ENCODE measurements around the gene ARHGAP6. TPM values are rescaled to one million over a fixed set of nuclear protein-coding genes. Genes with fewer than 3 reads are reported as not detected.
"Not testable (repeated sequence)": the region's sequence is repeated elsewhere in the genome, so short reads cannot be mapped to it uniquely, and the experiment has no call there.

ARHGAP6 gene
- total RNA-seq, 1 donor from 2014 or later: 16.7 TPM

- no peak overlapping the region for H3K27ac ChIP-seq
- no peaks in the 10 kb centered on the region for H3K27me3 ChIP-seq (ENCODE audit: low read depth)
- no peaks in the 10 kb centered on the region for H3K4me1 ChIP-seq
- no peaks in the 10 kb centered on the region for H3K9me3 ChIP-seq
- no peak for TF ChIP-seq CTCF (IDR thresholded peaks at IDR 0.05)
- no peak for DNase-seq
- no peak for ATAC-seq
- intact Hi-C loops (cut with DNase I): no loop called here
- H3K4me3 ChIP-seq: no peak overlapping the region
- no peaks in the 10 kb centered on the region for H3K36me3 ChIP-seq
These were observed 140.0 kb downstream of the ARHGAP6 start for GRCh38 chrX:11525685-11526084.

GRCh38 chrX:11519234-11519633 is 146.5 kb downstream of the ARHGAP6 start:
- H3K4me1 ChIP-seq; H3K27ac ChIP-seq; H3K4me3 ChIP-seq; H3K27me3 ChIP-seq (ENCODE audit: low read depth); intact Hi-C loops (cut with DNase I); H3K9me3 ChIP-seq; H3K36me3 ChIP-seq; DNase-seq; ATAC-seq: not testable (repeated sequence)

- DNase-seq (no peak), ATAC-seq (no peak)
- Histone ChIP-seq H3K27me3 (ENCODE audit: low read depth) (no peaks in the 10 kb centered on the region), H3K4me3 (no peak overlapping the region), H3K4me1 (no peaks in the 10 kb centered on the region), H3K36me3 (no peaks in the 10 kb centered on the region), H3K9me3 (no peaks in the 10 kb centered on the region), H3K27ac (no peak overlapping the region)
- intact Hi-C loops (cut with DNase I): no loop called here
- TF ChIP-seq CTCF (IDR thresholded peaks at IDR 0.05): no peak
These were observed 155.9 kb downstream of the ARHGAP6 start for GRCh38 chrX:11509786-11510185.

DNA sequence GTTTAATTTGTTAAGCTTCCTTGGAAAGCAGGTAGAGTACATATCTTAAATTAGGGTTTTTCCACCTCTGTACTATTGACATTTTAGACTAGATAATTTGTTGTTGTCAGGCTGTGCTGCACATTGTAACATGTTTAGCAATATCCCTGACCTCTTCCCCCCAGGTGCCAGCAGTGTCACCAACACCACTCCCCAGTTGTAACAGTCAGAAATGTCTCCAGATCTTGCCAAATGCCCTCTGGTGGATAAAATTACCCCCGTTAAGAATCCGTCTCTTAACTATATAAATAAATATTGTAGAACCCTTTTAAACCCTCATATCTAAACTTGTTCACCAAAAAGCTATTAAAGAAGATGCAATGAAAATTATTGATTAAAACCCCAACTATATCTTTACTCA is 161.5 kb downstream of the ARHGAP6 start:
- Histone ChIP-seq H3K27ac (no peak overlapping the region), H3K4me3 (no peak overlapping the region), H3K27me3 (ENCODE audit: low read depth) (no peaks in the 10 kb centered on the region), H3K36me3 (no peaks in the 10 kb centered on the region), H3K9me3 (no peaks in the 10 kb centered on the region), H3K4me1 (no peaks in the 10 kb centered on the region)
- DNase-seq: no peak
- no peak for TF ChIP-seq CTCF (IDR thresholded peaks at IDR 0.05)
- intact Hi-C loops (cut with DNase I): no loop called here
- ATAC-seq: no peak

DNA sequence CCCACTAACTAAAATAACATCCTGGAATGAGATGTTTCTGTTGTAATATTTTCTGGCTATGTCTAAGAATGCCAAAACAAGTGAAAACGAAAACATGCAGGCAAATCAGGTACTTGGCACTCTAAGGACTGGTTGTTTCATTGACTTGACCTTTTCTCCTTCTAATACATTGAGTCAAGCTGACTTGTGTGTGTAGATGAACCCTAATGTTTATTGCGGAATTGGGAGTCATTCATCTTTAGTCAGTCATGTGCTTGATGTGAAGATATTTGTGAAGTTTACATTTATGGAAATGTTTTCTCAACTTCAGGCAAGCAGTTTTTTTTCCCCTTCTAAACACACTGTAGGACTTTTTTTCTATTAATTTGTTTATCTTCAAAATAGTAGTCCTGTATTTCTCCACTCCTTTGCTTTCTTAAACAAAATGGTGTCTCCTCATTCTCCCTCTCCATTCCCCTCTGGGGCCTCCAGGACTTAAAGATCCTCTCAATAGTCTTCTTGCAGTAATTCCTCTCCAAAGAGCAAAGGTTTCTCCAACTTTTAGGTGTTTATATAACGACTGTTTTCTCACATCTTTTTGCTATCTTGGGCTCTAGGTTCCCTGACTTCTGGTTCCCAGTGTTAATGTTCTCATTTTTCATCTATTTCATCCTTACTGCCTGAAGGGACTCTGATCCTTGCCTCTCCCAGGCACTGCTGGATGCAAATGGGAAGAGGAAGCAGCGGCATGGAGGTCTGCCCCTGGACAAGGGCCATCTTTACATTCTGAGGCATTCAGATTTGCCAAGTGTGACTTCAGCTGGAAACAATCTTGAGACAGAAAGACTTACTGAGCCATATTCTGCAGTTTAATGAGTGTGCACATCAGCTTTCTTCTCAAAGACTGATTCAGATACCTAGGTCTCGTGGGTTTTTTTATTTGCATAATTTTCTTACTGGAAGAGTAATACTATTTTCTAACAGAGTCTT is 166.4 kb downstream of the ARHGAP6 start:
- Histone ChIP-seq H3K27ac (no peak overlapping the region), H3K36me3 (no peaks in the 10 kb centered on the region), H3K4me3 (no peak overlapping the region), H3K27me3 (ENCODE audit: low read depth) (no peaks in the 10 kb centered on the region), H3K9me3 (no peaks in the 10 kb centered on the region), H3K4me1 (no peaks in the 10 kb centered on the region)
- no peak for DNase-seq
- intact Hi-C loops (cut with DNase I): no loop called here
- no peak for ATAC-seq
- no peak for TF ChIP-seq CTCF (IDR thresholded peaks at IDR 0.05)

DNA sequence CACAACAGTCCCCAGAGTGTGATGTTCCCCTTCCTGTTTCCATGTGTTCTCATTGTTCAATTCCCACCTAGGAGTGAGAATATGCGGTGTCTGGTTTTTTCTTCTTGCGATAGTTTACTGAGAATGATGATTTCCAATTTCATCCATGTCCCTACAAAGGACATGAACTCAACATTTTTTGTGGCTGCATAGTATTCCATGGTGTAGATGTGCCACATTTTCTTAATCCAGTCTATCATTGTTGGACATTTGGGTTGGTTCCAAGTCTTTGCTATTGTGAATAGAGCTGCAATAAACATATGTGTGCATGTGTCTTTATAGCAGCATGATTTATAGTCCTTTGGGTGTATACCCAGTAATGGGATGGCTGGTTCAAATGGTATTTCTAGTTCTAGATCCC is 174.3 kb downstream of the ARHGAP6 start:
- ATAC-seq; intact Hi-C loops (cut with DNase I); H3K27ac ChIP-seq; H3K4me3 ChIP-seq; H3K36me3 ChIP-seq; H3K27me3 ChIP-seq (ENCODE audit: low read depth); H3K4me1 ChIP-seq; DNase-seq; H3K9me3 ChIP-seq: not testable (repeated sequence)

All from lower lobe of right lung (tissue), 2 donors.